BJ (cell line): ENCODE results near the gene SLC39A11. TPM values are rescaled to one million over a fixed set of nuclear protein-coding genes. Genes with fewer than 3 reads are reported as not detected.

Source experiments
- CTCF ChIA-PET: fragments of 350-600 bp; formaldehyde crosslinking; extraction: SDS; loops from one replicate; lab custom pipeline; 2021; ENCODE audit warnings: antibody characterized with exemption, inconsistent platforms; lab: Yijun Ruan, JAX
- POLR2A ChIA-PET: fragments of 300-600 bp; sonication (Branson Sonifier 250); formaldehyde crosslinking; extraction: SDS; loops from one replicate; lab custom pipeline; 2021; ENCODE audit warnings: antibody characterized with exemption; lab: Charles Lee
- DNase-seq: peaks from one replicate; pipeline ENCODE4 v3.0.0-alpha.2; 2011; ENCODE audit warnings: low read depth
- H3K27me3 ChIP-seq: 2 replicates; pipeline ENCODE4 v1.6.0; 2011; ENCODE audit warnings: low read length; ENCODE audit not compliant: control insufficient read depth, insufficient read depth
- H3K36me3 ChIP-seq: 2 replicates; pipeline ENCODE4 v1.5.1; 2011; ENCODE audit warnings: low read length; ENCODE audit not compliant: control insufficient read depth, insufficient read depth
- H3K4me3 ChIP-seq: 2 replicates; pipeline ENCODE4 v1.5.1; 2011; ENCODE audit warnings: low read depth, mild to moderate bottlenecking, control low read depth, low read length
- polyA plus RNA-seq: library from polyadenylated mRNA; depleted of rRNA; stranded (reverse); fragments of >200 nt; gene quantifications from 2 replicates; pipeline ENCODE4 v1.2.3, GENCODE V29; 2011
- TF ChIP-seq, protein P1 (sequence below): IDR thresholded peaks from 2 replicates; pipeline ENCODE4 v1.5.1; 2011; ENCODE audit warnings: low read depth, mild to moderate bottlenecking, control low read depth, inconsistent platforms, low read length, moderate library complexity; ENCODE audit not compliant: insufficient read depth

Gene SLC39A11
- polyA plus RNA-seq, 1 experiment: 20.9 TPM

DNA sequence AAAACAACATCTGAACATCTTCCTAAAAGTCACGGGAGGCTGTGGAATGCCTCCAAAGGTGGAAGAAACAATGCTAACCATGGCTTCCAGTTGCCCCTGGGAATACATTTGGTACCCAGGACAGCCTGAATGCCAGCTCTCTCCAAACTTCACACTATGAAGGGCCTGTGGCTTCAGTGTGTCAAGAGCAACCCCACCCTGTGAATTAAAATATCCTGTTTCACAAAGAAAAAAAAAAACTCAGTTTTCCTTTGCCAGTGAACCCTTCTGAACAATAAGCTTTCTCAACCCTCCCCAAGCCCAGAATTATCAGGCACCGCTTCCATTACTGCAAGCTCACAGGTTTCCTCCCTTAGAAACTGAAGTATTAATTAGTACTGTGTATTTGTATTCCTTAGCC lies 69.8 kb downstream of the SLC39A11 start:
- H3K4me3 ChIP-seq: no peak overlapping the region
- H3K27me3 ChIP-seq: no peaks in the 10 kb centered on the region
- H3K36me3 ChIP-seq: no peaks in the 10 kb centered on the region
- DNase-seq: no peak
- POLR2A ChIA-PET: no interaction called here
- CTCF ChIA-PET: interaction anchor here (0.6 kb wide), 1 partner anchor 297 kb away, joined by 3 read pairs; no protein-coding TSS in a partner anchor
- TF ChIP-seq, protein P1, sequence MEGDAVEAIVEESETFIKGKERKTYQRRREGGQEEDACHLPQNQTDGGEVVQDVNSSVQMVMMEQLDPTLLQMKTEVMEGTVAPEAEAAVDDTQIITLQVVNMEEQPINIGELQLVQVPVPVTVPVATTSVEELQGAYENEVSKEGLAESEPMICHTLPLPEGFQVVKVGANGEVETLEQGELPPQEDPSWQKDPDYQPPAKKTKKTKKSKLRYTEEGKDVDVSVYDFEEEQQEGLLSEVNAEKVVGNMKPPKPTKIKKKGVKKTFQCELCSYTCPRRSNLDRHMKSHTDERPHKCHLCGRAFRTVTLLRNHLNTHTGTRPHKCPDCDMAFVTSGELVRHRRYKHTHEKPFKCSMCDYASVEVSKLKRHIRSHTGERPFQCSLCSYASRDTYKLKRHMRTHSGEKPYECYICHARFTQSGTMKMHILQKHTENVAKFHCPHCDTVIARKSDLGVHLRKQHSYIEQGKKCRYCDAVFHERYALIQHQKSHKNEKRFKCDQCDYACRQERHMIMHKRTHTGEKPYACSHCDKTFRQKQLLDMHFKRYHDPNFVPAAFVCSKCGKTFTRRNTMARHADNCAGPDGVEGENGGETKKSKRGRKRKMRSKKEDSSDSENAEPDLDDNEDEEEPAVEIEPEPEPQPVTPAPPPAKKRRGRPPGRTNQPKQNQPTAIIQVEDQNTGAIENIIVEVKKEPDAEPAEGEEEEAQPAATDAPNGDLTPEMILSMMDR: no peak

DNA sequence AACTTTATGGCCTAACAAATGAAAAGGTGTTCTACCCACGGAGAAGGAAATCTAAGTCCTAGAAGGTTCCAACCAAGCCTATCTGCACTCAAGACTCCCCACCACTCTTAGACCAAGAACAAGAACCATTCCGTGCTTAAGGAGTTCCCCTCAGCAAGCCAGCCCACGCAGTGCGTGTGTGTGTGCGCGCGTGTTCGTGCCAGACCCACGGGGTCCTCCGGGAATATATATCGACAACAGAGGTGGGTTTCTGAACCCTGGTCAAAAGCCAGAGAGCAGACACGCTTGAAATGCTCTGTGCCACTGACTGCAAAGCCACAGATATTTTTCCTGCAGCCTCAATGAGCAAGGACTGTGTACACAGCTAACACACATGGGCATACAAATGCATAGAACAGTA lies 70.7 kb downstream of the SLC39A11 start:
- Histone ChIP-seq H3K4me3 (no peak overlapping the region), H3K36me3 (no peaks in the 10 kb centered on the region), H3K27me3 (no peaks in the 10 kb centered on the region)
- no peak for DNase-seq
- ChIA-PET CTCF (no interaction called here), POLR2A (no interaction called here)
- TF ChIP-seq, protein P1: no peak

DNA sequence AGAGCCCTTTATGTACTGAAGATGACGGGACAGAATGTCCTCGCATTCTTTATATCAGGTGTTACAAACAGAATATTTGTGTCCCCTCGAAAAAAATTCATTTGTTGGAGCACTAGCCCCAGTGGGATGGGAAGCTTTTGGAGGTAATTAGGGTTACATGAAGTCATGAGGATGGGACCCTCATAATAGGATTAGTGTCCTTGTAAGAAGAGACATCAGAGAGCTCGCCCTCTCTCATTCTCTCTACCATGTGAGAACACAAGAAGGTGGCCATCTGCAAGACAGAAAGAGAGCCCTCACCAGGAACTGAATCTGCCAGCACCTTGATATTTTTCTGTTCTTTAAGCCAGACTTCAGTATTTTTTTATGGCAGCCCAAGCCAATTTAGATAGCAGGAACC lies 72.4 kb downstream of the SLC39A11 start:
- TF ChIP-seq, protein P1: no peak
- Histone ChIP-seq H3K36me3 (no peaks in the 10 kb centered on the region), H3K27me3 (no peaks in the 10 kb centered on the region), H3K4me3 (no peak overlapping the region)
- CTCF ChIA-PET: interaction anchor here (0.6 kb wide), 1 partner anchor 294 kb away, joined by 3 read pairs; no protein-coding TSS in a partner anchor
- POLR2A ChIA-PET: no interaction called here
- DNase-seq: no peak

DNA sequence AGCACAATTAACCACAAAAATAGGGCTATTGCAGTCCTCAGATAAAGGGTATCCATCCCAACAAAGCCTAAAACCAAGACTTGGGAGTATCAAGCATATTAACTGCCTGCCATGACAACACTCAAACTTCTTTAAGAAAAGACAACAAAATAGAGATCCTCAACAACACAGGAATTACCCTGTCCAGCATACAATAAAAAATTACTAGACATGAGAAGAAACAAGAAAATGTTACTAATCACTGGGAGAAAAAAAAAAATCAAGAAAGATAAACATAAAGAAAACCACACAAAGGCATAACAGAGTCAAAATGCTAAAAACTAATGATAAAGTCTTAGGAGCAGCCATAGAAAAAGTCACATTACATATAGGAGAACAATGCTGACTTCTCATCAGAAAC lies 73.9 kb downstream of the SLC39A11 start:
- H3K36me3 ChIP-seq: no peaks in the 10 kb centered on the region
- CTCF ChIA-PET: interaction anchor here (1.4 kb wide), 1 partner anchor 33 kb away, joined by 6 read pairs; no protein-coding TSS in a partner anchor
- H3K4me3 ChIP-seq: no peak overlapping the region
- POLR2A ChIA-PET: no interaction called here
- TF ChIP-seq, protein P1: no peak
- no peaks in the 10 kb centered on the region for H3K27me3 ChIP-seq
- DNase-seq: no peak

DNA sequence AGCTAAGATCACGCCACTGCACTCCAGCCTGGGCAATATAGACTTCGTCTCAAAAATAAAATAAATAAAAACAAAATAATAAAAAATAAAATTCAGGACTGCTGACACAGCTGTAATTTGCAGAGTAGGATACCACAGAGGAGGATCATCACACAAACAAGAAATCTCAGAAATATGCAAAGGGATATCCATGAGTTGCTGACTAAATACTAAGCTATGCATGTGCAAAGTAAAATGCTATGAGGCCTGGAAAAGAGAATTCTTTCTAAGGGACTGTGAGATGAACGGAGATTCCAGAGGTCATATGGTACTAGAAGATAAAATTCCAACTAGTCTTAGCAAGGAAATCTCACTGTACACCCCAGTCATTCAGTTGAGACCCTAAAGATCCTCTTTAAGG lies 74.8 kb downstream of the SLC39A11 start:
- TF ChIP-seq, protein P1: no peak
- ChIA-PET CTCF (interaction anchor here (1.2 to 1.5 kb wide), 3 partner anchors 9 to 292 kb away, joined by 3 to 6 read pairs (median 4); no protein-coding TSS in a partner anchor), POLR2A (no interaction called here)

More for the DNA sequence above, 74.8 kb downstream of the SLC39A11 start:
- H3K36me3 ChIP-seq: no peaks in the 10 kb centered on the region
- DNase-seq: peak; percentile 30
- H3K27me3 ChIP-seq: no peaks in the 10 kb centered on the region
- H3K4me3 ChIP-seq: no peak overlapping the region
